ENCODE measurements around the gene SPOCK2. TPM values are rescaled to one million over a fixed set of nuclear protein-coding genes. Genes with fewer than 3 reads are reported as not detected.

The SPOCK2 gene
- total RNA-seq, 1 experiment from 2014 or later = 1.1 TPM

DNA sequence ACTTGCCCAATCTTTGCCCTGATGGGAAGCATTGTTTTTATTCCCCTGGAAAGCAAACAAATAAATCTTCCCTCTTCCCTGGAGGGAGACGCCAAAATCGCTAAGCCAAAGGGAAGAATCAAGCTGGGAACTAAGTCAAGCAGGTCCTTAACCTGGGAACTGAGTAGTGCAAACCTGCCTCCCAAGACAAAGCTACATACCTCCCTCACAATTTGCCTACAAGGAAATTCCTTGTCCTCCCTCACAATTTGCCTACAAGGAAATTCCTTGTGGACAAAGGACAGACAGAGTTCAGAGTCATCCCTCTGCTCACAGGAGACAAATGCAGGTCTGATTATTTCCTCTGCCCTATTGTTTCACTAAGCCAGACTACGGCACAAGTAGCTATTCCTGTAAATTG lies 50.5 kb downstream of the SPOCK2 start:
- intact Hi-C loops (cut with micrococcal nuclease) = no loop called here
- Histone ChIP-seq H3K36me3 (ENCODE audit: control insufficient read depth in 1 of 2, insufficient read depth in 2 of 2, low read length in 2 of 2) (no peaks in the 10 kb centered on the region), H3K9me2 (ENCODE audit: insufficient read depth) (no peaks in the 10 kb centered on the region), H3K27me3 (ENCODE audit: insufficient read depth, low read length) (no peaks in the 10 kb centered on the region), H3K4me1 (ENCODE audit: control insufficient read depth in 1 of 2, insufficient read depth in 2 of 2, low read length in 2 of 2) (peaks cover 0 to 13% of the 10 kb centered on the region in 2 experiments; a peak in 2 of 4 replicates), H3K4me2 (ENCODE audit: low read length) (peak overlapping the region; percentile 23; the same call in 1 of the 2 replicates), H3K9ac (ENCODE audit: low read length) (no peak overlapping the region), H3K4me3 (replicated peaks in 1 of 2; ENCODE audit: low read depth in 1 of 2, low read length in 2 of 2) (no peak overlapping the region), H2AFZ (ENCODE audit: low read depth, low read length, poor library complexity, severe bottlenecking) (no peak overlapping the region), H3K9me3 (ENCODE audit: control insufficient read depth in 1 of 2, insufficient read depth in 1 of 2, low read depth in 1 of 2, low read length in 2 of 2) (no peaks in the 10 kb centered on the region), H4K20me1 (ENCODE audit: insufficient read depth) (no peaks in the 10 kb centered on the region), H3K27ac (ENCODE audit: low read depth, low read length) (no peak overlapping the region), H3K79me2 (ENCODE audit: insufficient read depth, low read length) (no peaks in the 10 kb centered on the region)
- ATAC-seq (no peak), DNase-seq (ENCODE audit: low read depth, low spot score) (no peak)
- BruUV-seq (replicated peaks) = no TSS peak
- ChIA-PET POLR2A (interaction anchor here (0.6 kb wide), 1 partner anchor 294 kb away, joined by 3 read pairs; no protein-coding TSS in a partner anchor), RAD21 (ENCODE audit: low non-redundant PET in 1 of 2, low total read pairs in 2 of 2, uncharacterized antibody in 2 of 2, unreplicated experiment in 2 of 2) (no interaction called here), CTCF (interaction anchor here (3.6 kb wide), 1 partner anchor 11 kb away, joined by 22 read pairs; no protein-coding TSS in a partner anchor)
- TF ChIP-seq EZH2 (IDR thresholded peaks at IDR 0.05) (no peak), JUND (IDR thresholded peaks at IDR 0.05) (no peak), POLR2AphosphoS5 (IDR thresholded peaks at IDR 0.05; ENCODE audit: low read depth, low read length) (no peak), TCF7L2 (IDR thresholded peaks at IDR 0.05; ENCODE audit: borderline replicate concordance, extremely low read depth, insufficient read depth, insufficient read length) (no peak), CBX3 (IDR thresholded peaks at IDR 0.05; ENCODE audit: low read depth) (no peak), ZNF274 (IDR thresholded peaks at IDR 0.05; ENCODE audit: low read depth, low read length) (no peak)

DNA sequence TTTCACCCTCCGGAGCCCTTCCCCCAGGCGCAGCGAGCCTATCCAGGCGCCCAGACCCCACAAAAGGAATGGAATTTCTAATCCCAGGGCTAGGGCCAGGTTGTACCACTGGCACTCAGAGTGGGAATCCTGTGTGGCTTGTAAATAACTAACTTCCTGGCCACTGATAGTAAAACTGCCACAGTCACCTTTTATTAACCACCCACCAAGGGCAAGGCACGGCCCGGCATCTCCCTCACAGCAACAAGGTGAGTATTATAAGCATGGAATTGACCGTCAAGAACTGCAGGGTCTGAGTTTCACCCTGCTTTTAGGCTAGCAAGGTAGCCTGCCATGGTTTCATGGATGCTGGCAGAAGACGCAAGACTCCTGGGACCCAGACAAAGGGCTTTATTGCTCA lies 51.1 kb downstream of the SPOCK2 start:
- Histone ChIP-seq H3K79me2 (ENCODE audit: insufficient read depth, low read length) (no peaks in the 10 kb centered on the region), H3K9me3 (ENCODE audit: control insufficient read depth in 1 of 2, insufficient read depth in 1 of 2, low read depth in 1 of 2, low read length in 2 of 2) (no peaks in the 10 kb centered on the region), H3K4me3 (replicated peaks in 1 of 2; ENCODE audit: low read depth in 1 of 2, low read length in 2 of 2) (no peak overlapping the region), H3K4me2 (ENCODE audit: low read length) (no peak overlapping the region), H4K20me1 (ENCODE audit: insufficient read depth) (no peaks in the 10 kb centered on the region), H3K4me1 (ENCODE audit: control insufficient read depth in 1 of 2, insufficient read depth in 2 of 2, low read length in 2 of 2) (peaks cover 0 to 13% of the 10 kb centered on the region in 2 experiments; a peak in 2 of 4 replicates), H3K27ac (ENCODE audit: low read depth, low read length) (no peak overlapping the region), H2AFZ (ENCODE audit: low read depth, low read length, poor library complexity, severe bottlenecking) (no peak overlapping the region), H3K9me2 (ENCODE audit: insufficient read depth) (no peaks in the 10 kb centered on the region), H3K27me3 (ENCODE audit: insufficient read depth, low read length) (no peaks in the 10 kb centered on the region), H3K36me3 (ENCODE audit: control insufficient read depth in 1 of 2, insufficient read depth in 2 of 2, low read length in 2 of 2) (no peaks in the 10 kb centered on the region), H3K9ac (ENCODE audit: low read length) (no peak overlapping the region)
- DNase-seq (ENCODE audit: low read depth, low spot score) = no peak
- BruUV-seq (replicated peaks) = no TSS peak
- POLR2A ChIA-PET = interaction anchor here (0.6 kb wide), 1 partner anchor 295 kb away, joined by 3 read pairs; no protein-coding TSS in a partner anchor
- RAD21 ChIA-PET (ENCODE audit: low non-redundant PET in 1 of 2, low total read pairs in 2 of 2, uncharacterized antibody in 2 of 2, unreplicated experiment in 2 of 2) = no interaction called here
- CTCF ChIA-PET = interaction anchor here (3.6 kb wide), 1 partner anchor 11 kb away, joined by 22 read pairs; no protein-coding TSS in a partner anchor
- ATAC-seq = no peak
- intact Hi-C loops (cut with micrococcal nuclease) = no loop called here
- TF ChIP-seq, protein P1, sequence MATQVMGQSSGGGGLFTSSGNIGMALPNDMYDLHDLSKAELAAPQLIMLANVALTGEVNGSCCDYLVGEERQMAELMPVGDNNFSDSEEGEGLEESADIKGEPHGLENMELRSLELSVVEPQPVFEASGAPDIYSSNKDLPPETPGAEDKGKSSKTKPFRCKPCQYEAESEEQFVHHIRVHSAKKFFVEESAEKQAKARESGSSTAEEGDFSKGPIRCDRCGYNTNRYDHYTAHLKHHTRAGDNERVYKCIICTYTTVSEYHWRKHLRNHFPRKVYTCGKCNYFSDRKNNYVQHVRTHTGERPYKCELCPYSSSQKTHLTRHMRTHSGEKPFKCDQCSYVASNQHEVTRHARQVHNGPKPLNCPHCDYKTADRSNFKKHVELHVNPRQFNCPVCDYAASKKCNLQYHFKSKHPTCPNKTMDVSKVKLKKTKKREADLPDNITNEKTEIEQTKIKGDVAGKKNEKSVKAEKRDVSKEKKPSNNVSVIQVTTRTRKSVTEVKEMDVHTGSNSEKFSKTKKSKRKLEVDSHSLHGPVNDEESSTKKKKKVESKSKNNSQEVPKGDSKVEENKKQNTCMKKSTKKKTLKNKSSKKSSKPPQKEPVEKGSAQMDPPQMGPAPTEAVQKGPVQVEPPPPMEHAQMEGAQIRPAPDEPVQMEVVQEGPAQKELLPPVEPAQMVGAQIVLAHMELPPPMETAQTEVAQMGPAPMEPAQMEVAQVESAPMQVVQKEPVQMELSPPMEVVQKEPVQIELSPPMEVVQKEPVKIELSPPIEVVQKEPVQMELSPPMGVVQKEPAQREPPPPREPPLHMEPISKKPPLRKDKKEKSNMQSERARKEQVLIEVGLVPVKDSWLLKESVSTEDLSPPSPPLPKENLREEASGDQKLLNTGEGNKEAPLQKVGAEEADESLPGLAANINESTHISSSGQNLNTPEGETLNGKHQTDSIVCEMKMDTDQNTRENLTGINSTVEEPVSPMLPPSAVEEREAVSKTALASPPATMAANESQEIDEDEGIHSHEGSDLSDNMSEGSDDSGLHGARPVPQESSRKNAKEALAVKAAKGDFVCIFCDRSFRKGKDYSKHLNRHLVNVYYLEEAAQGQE (IDR thresholded peaks at IDR 0.05; ENCODE audit: low read depth) = no peak
- no peak for TF ChIP-seq ZFX (IDR thresholded peaks at IDR 0.05)
- TF ChIP-seq TCF7L2 (IDR thresholded peaks at IDR 0.05; ENCODE audit: borderline replicate concordance, extremely low read depth, insufficient read depth, insufficient read length) = no peak
- no peak for TF ChIP-seq POLR2AphosphoS5 (IDR thresholded peaks at IDR 0.05; ENCODE audit: low read depth, low read length)
- no peak for TF ChIP-seq ELF1 (IDR thresholded peaks at IDR 0.05; ENCODE audit: borderline replicate concordance, low read depth)
- TF ChIP-seq, protein P2, sequence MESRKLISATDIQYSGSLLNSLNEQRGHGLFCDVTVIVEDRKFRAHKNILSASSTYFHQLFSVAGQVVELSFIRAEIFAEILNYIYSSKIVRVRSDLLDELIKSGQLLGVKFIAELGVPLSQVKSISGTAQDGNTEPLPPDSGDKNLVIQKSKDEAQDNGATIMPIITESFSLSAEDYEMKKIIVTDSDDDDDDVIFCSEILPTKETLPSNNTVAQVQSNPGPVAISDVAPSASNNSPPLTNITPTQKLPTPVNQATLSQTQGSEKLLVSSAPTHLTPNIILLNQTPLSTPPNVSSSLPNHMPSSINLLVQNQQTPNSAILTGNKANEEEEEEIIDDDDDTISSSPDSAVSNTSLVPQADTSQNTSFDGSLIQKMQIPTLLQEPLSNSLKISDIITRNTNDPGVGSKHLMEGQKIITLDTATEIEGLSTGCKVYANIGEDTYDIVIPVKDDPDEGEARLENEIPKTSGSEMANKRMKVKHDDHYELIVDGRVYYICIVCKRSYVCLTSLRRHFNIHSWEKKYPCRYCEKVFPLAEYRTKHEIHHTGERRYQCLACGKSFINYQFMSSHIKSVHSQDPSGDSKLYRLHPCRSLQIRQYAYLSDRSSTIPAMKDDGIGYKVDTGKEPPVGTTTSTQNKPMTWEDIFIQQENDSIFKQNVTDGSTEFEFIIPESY (IDR thresholded peaks at IDR 0.05; ENCODE audit: extremely low read depth, insufficient replicate concordance, low read length) = no peak
- TF ChIP-seq, protein P3, sequence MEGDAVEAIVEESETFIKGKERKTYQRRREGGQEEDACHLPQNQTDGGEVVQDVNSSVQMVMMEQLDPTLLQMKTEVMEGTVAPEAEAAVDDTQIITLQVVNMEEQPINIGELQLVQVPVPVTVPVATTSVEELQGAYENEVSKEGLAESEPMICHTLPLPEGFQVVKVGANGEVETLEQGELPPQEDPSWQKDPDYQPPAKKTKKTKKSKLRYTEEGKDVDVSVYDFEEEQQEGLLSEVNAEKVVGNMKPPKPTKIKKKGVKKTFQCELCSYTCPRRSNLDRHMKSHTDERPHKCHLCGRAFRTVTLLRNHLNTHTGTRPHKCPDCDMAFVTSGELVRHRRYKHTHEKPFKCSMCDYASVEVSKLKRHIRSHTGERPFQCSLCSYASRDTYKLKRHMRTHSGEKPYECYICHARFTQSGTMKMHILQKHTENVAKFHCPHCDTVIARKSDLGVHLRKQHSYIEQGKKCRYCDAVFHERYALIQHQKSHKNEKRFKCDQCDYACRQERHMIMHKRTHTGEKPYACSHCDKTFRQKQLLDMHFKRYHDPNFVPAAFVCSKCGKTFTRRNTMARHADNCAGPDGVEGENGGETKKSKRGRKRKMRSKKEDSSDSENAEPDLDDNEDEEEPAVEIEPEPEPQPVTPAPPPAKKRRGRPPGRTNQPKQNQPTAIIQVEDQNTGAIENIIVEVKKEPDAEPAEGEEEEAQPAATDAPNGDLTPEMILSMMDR (IDR thresholded peaks at IDR 0.05 in 2 of 3, conservative IDR thresholded peaks at IDR 0.05 in 1 of 3; ENCODE audit: borderline replicate concordance in 1 of 3, insufficient read depth in 1 of 3, low read depth in 2 of 3, low read length in 2 of 3) = no peak
- TF ChIP-seq POLR2A (IDR thresholded peaks at IDR 0.05; ENCODE audit: borderline replicate concordance, extremely low read depth, insufficient read depth, insufficient read length) = no peak
